ENCODE results near the gene GPR39.
"Not testable (repeated sequence)": the region's sequence is repeated elsewhere in the genome, so short reads cannot be mapped to it uniquely, and the experiment has no call there.

GPR39 gene

GRCh38 chr2:132416723-132417395, at the start of gene GPR39:
TSS of gene GPR39 (plus strand) at chr2:132416805.
- DNase-seq: no peak

GRCh38 chr2:132368191-132368590, 48.4 kb upstream of the GPR39 start:
- DNase-seq: no peak

- DNase-seq: no peak
Measured at GRCh38 chr2:132372276-132372675, 44.3 kb upstream of the GPR39 start.

- DNase-seq: no peak
Measured at GRCh38 chr2:132373391-132374135, 43.0 kb upstream of the GPR39 start.

- no peak for DNase-seq
Measured at GRCh38 chr2:132374151-132374550, 42.5 kb upstream of the GPR39 start.

- DNase-seq: no peak
Measured at GRCh38 chr2:132374551-132374950, 42.1 kb upstream of the GPR39 start.

- DNase-seq: no peak
Measured at GRCh38 chr2:132374961-132375360, 41.6 kb upstream of the GPR39 start.

GRCh38 chr2:132381376-132381775, 35.2 kb upstream of the GPR39 start:
- DNase-seq: no peak

GRCh38 chr2:132383956-132384355, 32.6 kb upstream of the GPR39 start:
- no peak for DNase-seq

- DNase-seq: no peak
Measured at GRCh38 chr2:132384491-132385151, 32.0 kb upstream of the GPR39 start.

- DNase-seq: no peak
Measured at GRCh38 chr2:132387126-132387525, 29.5 kb upstream of the GPR39 start.

- DNase-seq: no peak
Measured at GRCh38 chr2:132390076-132390475, 26.5 kb upstream of the GPR39 start.

GRCh38 chr2:132391378-132391777, 25.2 kb upstream of the GPR39 start:
- DNase-seq: no peak

GRCh38 chr2:132392221-132392620, 24.4 kb upstream of the GPR39 start:
- no peak for DNase-seq

GRCh38 chr2:132392879-132393278, 23.7 kb upstream of the GPR39 start:
- DNase-seq: no peak

GRCh38 chr2:132397042-132397441, 19.6 kb upstream of the GPR39 start:
- not testable (repeated sequence) for DNase-seq

- no peak for DNase-seq
Measured at GRCh38 chr2:132400169-132400900, 16.3 kb upstream of the GPR39 start.

- DNase-seq: no peak
Measured at GRCh38 chr2:132400901-132401240, 15.7 kb upstream of the GPR39 start.

GRCh38 chr2:132401326-132401725, 15.3 kb upstream of the GPR39 start:
- no peak for DNase-seq

GRCh38 chr2:132403146-132403545, 13.5 kb upstream of the GPR39 start:
- DNase-seq: no peak

GRCh38 chr2:132404056-132404455, 12.5 kb upstream of the GPR39 start:
- no peak for DNase-seq

- no peak for DNase-seq
Measured at GRCh38 chr2:132407784-132408183, 8.8 kb upstream of the GPR39 start.

- DNase-seq: no peak
Measured at GRCh38 chr2:132412021-132412420, 4.6 kb upstream of the GPR39 start.
